CD4-positive, alpha-beta T cell treated with Interferon gamma for 1 hour (primary cell): ENCODE measurements around the gene GRIK3.
"Not testable (repeated sequence)": the region's sequence is repeated elsewhere in the genome, so short reads cannot be mapped to it uniquely, and the experiment has no call there.

ENCODE experiments used
- DNase-seq: peaks from one replicate; pipeline ENCODE4 v3.0.0-alpha.2; 2020

Gene GRIK3

DNA sequence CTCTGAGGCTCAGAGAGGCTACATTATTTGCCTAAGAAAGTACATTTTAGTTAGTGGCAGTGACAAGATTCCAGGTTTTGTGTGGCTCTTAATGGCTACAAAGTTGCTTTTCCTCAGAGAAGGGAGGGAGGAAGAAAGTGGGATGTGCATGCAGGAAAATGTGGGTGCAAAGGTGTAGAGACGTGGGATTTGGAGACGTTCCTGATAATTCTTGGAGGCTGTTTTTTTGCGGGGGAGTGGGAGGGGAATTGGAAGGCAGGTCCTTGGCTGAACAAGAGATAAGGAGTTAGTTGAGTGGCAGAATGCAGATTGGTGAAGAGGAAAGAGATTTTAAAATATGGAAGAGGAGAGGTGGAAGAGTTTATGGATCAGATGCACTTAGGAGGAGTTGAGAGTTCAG, 258.1 kb downstream of the GRIK3 start:
- no peak for DNase-seq

DNA sequence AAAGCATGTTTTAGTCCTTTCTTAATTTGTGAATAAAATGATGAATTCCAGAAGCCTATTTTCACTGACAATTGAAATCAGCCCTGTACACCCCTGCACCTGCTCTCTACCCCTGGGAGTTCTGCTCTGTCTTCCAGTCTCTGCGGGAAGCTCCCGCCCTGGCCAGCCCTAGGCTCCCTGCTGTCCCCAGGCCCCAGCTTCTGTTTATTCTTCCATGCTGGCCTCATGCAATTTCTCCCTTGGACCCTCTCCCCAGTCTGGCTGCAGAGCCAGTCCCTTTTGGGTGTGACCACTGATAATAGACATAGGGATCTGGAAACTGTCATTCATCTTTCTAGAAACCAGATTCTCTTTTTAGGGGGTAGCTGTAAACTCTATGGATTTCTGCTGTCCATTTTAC, 258.6 kb downstream of the GRIK3 start:
- DNase-seq, result no peak

DNA sequence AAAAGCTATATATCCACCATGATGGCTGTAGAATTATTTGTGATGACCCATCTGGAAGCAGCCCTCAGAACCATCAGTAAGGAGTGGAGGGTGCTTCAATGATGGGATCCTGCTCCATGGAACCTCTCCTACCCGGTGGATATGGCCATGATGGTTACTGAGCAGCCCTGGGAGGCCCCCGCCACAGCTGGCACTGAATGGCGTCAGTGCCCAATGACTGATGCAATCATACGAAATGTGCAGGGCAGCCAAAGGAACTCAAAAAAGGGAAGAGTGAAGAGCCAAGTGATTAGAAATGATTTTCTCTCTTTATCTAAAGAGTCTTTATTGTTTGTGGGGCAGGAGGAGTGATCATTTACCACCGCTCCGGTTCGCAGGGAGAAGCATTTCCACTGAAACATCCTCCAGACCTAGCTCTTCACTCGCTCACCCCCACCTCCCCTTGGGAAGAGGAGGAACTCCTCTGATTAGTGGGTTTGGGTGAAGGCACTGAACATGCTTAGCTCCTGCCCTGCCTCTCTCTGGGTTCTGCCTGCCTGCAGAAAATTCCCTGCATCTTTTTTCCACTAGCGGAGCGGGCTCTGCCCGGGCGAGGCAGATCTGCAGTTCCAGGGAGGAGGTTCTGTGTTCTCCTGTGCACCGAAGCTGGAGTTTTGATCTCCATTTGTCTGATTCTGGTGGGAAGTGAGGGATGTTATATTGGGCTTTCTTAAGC, 260.3 kb downstream of the GRIK3 start:
- DNase-seq, result no peak

DNA sequence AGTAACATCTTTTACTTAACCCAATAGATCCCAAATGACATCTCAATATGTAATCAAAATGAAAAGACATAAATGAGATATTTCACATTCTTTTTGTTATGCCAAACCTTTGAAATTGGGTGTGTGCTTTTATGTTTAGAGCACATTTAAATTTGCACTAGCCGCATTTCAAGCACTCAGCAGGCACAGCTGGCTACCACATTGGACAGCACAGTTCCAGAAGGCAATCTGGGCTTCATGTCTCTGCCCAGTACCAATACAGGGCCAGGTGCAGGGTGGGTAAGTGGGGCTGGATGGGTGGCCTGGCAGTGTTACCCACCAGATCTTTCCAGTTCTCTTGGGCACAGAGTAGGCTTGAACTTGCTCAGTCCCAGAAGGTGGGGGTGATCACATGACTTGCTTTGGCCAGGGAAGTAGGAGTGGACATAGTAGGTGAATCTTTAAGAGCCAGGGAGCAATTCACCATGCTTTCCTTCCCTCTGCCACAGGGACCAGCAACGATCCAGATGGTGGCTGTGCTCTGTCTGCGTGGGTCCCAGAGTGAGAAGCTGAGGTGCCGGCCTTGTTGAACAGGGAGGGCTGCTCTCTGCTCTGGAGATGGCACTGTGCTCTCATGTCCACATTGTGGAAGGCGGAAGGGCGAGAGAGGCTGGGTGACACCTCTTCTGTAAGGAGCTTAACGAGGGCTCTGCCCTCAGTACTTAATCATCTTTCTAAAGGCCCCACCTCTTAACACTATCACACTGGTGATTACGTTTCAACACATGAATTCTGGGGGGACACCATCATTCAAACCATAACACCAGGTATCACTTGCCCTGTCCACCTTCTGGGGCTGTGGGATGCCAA, 261.4 kb downstream of the GRIK3 start:
- DNase-seq, result no peak

DNA sequence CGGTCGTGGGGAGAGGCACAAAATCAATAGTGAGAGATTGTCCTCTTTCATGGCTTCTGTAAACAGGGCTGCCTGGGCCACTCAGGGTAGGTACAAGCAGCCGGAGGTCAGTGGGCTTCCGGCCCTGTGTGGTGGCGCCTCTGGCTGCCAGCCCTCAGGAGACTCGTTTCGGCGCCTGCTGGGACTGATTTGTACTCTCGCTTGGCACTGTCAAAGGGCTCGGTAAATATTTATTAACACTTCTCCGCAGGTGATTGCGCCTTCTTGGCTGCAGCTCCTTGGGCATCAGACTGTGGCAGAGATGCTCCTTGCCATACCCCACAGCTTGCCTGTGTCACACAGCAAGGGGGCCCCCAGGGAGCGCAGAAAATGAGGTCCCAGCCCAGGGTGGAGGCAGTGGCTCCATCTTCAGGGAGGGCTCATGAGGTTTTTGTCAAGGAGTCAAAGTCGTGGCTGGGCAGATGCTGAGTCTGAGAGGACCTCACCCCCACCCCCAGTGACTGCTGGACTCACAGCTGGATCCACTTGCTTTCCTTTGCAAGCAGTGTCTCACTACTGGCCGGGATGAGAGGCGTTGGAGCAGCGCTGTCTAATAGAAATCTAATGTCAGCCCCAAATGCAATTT, 262.5 kb downstream of the GRIK3 start:
- no peak for DNase-seq

DNA sequence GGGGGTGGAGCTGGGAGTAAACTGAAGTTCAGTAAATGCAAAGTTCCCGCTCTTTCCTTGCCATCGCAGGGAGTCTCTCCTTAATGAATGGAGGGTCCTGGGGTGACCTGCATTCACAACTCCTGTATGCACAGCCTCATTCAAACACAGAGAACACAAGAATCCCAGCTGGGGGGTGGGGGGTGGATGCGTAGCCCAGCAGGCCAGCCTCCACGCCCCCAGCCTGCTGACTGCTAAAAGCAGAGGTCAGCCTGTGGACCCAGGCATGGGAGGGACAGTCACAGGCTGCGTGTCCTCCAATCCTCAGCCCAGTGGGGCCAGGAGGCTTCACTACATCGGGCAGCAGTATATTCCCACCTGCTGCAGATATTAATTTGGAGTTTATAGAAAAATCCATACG, 263.1 kb downstream of the GRIK3 start:
- no peak for DNase-seq

DNA sequence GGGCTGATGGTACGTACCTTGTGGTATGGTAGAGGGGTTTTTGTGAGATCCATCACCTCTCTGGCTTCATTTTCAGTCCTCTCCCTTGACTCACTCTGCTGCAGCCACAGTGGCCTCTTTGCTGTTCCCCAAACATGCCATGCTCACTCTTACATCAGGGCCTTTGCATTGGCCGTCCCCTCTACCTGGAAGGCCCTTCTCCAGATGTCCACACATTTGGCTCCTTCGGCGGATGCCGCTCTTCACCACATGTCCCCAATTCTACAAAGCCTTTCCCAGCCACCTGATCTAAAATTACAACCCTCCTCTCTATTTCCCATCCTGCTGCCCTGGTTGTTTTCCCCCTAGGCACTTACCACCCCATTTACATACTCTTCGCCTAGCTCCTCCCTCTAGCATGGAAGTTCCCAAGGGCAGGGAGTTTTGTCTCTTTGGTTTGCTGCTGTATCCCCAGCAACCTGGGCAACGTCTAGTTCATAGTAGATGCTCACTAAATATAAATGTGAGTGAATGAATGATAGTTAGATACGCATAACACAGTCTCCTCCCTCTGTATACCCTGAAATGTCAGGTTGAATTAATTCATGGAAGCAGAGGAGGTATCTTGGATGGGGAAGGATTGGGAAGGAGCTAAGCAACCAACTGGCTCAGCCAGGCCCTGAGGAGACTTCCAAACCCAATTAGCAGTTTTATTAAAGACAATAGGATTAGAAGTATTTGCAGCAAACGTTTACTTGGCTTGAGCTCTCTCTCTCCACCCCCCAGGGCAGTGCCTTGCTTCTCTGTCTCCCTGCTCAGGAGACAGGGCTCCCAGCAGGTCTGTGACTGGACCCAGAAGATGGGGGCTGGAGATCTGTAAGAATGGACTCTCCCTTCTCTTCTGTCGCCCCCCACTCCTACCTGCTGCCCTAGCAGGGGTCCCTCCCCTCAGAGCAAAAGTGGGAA, 264.2 kb downstream of the GRIK3 start:
- DNase-seq, result no peak

DNA sequence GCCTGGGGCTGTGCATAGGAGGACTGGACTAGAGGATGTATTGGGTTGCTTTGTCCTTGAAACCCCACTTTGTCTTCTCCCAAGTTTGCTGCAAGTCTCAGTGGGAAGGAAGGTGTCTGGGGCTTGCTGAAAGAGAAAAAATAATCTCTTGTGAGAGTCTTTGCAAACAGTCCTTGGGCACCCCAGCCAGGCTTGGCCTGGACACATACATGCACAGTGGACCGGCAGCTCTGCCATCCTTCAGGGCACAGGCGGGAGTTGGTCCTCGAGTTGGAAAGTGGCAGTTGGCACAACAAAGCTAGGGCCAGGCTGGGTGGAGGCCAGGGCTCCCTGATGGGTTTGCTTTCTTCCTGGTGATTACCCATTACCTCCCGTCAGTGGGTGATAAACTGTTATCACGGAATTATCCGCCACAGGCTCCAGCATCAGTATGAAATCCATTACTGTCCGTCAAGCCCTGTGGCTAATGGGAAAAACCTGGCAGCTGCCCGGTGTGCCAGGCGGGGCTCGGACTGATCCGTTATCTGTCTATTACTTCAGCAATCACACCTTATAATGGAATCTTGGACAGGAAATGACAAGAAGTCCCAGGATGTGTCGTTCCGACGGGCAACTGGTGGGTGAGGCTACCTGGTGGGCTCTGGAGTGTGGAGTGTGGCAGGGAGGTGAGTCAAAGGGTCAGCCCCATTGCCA, 265.7 kb downstream of the GRIK3 start:
- no peak for DNase-seq

DNA sequence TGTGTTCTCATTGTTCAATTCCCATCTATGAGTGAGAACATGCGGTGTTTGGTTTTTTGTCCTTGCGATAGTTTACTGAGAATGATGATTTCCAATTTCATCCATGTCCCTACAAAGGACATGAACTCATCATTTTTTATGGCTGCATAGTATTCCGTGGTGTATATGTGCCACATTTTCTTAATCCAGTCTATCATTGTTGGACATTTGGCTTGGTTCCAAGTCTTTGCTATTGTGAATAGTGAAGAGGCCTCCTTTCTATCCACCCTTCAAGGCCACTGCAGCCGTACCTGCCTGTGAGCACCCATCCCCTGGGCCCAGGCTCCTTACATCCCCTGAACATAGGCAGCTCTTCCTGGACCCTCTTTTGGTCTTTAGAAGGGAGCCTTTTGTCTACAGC, 266.9 kb downstream of the GRIK3 start:
- not testable (repeated sequence) for DNase-seq

DNA sequence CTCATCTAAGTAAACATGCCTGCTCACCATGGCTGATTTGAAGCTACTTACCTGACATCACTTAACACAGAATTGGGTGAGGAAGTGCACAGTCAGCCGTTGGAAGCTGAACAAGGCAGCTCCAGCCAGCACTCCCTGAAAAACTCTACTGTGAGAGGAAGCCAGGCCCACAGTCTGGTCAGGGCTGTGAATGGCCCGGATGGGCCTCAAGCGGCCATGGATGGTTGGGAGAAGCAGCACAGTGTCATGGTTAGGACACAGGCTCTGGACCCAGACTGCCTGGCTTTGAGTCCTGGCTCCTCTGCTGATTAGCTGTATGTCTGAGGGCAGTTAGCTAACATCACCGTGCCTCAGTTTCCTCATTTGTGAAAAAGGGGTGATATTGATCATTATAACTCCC, 267.8 kb downstream of the GRIK3 start:
- no peak for DNase-seq

DNA sequence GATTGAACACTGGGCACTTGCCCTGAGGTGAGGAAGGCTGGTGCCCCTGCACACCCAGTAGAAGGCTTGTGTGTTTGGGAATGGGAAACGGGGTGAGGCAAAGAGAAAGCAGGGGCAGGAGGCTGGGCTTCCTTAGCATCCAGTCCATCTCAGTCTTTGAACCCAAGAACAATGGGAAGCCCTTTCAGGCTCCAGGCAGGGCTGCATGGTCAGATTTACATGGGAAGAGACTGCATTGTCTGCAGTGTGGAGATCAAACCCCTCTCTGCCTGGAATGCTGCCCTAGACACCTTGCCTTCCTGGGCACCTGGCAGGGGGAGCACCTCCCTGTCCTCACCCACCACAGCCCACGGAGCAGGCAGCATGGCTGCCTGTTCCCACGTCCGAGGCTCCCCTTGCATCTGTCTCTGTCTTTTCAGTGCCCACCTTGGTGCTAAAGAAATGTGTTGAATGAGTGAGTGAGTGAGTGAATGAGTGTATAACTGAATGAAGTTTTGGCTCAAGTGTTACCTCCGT, 268.5 kb downstream of the GRIK3 start:
- DNase-seq, result no peak

DNA sequence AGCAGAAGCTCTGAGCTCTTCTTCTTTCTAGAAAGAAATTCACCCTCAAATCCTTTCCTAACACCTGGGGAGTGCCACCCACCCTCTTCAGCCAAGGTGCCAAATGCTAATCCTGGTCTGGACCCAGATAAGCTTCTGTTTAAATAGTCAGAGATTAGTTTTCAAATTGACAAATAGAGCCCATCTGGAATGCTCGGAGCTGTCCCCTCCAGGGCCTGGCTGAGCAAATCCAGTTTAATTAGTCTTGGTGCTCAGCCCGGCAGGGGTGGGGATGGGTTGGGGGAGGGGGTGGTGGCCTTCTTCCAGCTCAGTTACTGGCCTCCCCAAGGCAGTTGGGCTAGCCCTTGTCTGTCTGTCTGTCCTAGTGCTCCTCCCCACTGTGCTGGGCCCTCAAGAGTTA, 269.5 kb downstream of the GRIK3 start:
- no peak for DNase-seq

DNA sequence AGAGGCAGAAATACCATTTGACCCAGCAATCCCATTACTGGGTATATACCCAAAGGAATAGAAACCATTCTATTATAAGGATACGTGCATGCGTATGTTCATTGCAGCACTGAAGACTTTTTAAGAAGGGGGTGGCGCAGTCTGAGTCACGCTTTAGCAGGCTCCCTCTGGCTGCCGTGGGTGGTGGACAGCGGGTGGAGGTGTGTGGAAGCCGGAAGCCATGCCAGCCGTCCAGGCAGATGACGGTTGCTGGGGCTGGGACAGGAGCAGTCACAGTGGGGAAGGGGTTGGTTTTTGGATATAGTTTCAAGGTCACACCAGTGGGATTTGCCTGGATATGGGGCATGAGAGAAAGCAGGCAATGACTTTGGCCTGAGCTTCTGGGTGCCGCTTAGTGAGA, 270.5 kb downstream of the GRIK3 start:
- DNase-seq, result no peak

DNA sequence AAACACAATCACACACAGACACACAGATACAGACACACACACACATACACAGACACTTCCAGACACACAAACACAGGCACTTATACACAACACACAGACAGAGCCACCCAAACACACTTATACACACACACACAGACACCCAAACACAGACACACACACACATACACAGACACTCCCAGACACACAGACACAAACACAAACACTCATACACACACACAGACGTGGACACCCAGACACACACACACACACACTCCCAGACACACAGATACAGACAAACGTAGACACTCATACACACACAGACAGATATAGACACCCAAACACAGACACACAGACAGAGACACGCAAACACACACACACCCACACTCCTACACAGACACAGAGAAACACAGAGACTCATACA, 272.1 kb downstream of the GRIK3 start:
- DNase-seq, result no peak

DNA sequence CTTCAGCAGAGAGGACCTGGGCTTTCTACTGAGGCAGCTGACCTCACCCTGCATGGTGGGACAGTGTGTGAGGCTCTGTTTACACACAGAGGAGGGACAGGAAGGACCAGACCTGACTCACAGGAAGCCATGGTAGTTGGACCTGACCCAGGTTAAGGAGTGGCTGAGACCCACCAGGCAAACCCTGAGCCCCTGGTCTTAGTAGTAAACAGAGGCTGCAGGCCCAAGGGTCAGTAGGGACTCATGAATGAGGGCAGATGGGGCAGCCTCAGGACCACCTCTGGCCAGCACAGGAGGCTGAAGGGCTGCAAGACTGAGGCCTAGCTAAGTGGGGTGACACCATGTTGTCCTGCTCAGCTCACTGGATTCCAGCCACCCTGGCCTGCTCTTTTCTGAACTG, 273.2 kb downstream of the GRIK3 start:
- DNase-seq, result no peak

DNA sequence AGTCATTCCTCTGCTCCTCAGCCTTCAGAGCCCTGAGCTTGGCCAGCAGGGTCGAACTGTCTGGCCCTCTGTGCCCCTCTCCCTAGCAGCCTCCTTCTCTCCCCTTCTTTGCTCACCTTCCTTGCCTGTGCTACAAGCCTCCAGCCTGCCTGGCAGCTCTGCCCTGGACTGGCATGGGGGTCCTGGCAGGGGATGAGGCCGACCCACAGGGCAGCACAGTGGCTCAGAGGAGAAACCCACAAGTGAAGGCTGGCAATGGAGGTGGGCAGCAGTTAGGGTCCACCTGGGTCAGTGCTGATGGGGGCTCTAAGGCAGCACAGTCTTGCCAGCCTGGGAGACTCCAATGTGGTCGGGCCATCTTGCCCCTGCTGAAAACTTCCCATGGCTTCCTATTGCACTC, 274.2 kb downstream of the GRIK3 start:
- DNase-seq, result no peak

DNA sequence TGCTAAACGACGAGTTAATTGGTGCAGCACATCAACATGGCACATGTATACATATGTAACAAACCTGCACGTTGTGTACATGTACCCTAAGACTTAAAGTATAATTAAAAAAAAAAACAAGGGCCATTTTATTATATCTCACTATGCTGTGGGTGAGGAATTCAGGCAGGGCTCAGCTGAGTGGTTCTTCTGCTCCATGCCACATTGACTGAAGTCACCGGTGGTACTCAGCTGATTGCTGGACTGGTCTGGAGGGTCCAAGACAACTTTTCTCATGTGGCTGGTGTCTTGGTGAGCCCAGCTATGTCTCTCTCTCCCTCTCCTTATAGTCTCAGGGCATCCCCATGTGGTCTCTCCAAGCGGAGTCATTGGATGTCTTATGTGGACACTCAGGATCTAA, 275.0 kb downstream of the GRIK3 start:
- DNase-seq, result no peak

DNA sequence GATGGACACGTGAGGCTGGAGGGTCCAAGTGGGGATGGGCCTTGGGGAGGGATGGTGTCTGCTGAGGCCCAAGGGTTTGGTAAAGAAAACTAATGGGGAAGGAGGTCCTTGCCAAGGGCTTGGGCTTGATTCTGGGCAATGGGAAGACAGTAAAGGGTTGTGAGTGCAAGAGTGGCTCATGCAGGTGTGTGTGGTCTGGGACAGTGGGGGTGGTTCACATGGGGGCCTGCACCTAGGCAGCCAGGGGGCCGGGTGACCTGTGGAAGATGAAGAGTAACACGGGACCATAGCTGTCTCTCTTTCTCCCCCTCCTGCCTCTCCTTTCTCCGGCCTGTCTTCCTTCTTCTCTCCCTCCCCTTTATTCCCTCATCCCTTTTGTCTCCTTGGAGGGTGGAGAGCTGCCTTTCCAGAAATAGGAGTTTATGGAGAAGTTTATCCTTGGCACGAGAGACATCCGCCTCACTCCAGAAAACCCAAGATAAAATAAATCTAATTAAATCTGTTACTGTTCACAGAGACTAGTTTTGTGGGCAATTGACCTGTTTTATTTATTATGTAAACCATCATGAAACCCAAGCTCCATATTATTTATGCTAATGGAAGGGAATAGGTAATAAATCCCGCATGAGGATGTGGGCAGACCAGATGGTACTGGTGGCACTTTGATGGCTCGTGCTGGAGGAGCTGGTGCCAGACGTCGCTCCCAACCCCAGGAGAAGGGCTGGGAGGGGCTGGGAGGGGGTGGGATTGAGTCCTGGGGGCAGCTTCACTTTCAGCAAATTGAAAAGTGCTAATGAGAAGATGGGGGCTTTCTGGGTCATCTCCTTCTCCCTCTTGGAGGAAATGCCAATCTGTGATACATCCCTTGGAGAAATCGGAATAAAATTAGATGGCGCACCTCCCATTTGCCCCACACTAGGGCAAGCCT, 278.7 kb downstream of the GRIK3 start:
- DNase-seq, result no peak

DNA sequence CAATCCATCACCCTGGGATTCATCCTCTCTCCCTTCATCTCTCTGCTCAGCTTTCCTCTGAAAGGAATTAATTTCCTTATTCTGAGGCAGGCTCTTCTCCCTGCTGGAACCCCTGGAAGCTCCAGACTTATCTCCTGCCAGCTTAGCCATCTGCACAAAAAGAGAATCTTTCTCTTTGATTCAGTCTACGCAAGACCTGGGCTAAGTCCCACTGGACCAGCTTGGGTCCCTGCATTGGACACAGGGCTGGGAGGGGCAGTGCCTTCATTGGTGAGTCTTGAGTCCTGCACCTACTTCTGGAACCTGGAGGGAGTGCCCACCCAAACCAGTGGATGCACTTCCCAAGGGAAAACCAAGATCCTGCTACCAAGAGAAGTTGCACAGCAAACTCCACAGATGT, 279.9 kb downstream of the GRIK3 start:
- no peak for DNase-seq

DNA sequence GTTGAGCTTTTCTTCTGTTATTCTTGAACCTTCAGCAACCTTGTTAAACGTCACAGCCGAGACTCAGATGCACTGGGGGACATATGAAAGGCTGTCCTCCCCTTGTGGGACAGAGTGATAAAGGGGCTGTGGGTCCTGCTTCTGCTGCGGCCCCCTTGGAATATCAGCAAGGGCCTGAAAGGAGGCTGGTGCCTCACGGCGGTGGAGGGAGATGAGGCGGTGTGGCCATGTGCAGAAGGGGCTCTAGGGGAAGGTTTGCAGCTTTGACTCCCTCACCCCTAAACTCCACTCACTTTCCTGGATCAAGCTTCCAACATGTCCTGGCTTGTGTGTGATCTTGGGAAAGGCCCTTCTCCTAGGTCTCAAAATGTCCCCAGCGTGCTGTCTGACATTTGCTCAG, 280.9 kb downstream of the GRIK3 start:
- DNase-seq, result no peak

DNA sequence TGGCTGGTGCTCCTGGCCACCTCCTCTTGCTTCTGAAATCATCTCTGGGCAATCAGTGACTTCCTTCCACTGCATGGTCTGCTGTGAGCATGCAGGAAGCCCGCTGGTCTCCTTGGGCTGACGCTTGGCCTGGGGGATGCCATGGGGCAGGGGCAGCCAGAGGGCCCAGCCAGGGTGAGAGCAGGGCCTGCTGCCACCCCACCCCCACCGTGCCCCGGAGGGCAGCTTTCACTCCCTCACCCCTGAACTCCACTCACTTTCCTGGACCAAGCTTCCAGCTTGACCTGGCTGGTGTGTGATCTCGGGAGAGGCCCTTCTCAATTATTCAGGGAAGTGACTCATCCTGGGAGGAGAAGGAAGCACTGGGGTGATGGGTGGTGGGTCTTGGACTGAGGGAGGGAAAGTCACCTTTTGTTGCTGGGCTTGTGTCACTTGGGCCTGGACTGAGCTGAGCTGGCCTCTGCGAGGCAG, 281.4 kb downstream of the GRIK3 start:
- no peak for DNase-seq
